ENCODE data around the gene VPS35L.

DNA sequence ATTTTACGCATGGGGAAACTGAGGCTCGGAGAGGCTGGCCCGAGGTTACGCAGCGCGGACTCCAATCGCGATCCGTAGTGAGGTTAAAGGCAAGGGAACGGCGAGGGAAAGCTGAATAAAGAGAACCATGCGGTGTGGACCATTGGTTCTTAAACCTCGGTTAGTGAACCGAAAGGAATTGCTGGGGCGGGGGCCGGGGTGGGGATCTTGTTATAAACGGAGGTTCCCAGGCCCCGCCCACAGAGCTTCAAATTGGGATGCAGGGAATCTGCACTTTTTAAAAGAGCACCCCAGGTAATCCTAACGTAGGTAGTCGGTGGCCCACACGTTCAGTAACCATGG is 163.1 kb downstream of the VPS35L start:
- TF ChIP-seq, protein P1, sequence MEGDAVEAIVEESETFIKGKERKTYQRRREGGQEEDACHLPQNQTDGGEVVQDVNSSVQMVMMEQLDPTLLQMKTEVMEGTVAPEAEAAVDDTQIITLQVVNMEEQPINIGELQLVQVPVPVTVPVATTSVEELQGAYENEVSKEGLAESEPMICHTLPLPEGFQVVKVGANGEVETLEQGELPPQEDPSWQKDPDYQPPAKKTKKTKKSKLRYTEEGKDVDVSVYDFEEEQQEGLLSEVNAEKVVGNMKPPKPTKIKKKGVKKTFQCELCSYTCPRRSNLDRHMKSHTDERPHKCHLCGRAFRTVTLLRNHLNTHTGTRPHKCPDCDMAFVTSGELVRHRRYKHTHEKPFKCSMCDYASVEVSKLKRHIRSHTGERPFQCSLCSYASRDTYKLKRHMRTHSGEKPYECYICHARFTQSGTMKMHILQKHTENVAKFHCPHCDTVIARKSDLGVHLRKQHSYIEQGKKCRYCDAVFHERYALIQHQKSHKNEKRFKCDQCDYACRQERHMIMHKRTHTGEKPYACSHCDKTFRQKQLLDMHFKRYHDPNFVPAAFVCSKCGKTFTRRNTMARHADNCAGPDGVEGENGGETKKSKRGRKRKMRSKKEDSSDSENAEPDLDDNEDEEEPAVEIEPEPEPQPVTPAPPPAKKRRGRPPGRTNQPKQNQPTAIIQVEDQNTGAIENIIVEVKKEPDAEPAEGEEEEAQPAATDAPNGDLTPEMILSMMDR (IDR thresholded peaks at IDR 0.05), result no peak
- no peak for TF ChIP-seq EZH2 (IDR thresholded peaks at IDR 0.05; ENCODE audit: borderline replicate concordance, insufficient read depth, low read depth, low read length, poor library complexity, severe bottlenecking)
